ENCODE measurements around the gene SFMBT2.

GRCh38 chr10:7389844-7390243 lies 21.0 kb downstream of the SFMBT2 start:
- TF ChIP-seq CTCF (IDR thresholded peaks at IDR 0.05), result no peak
- no peak for TF ChIP-seq POLR2AphosphoS5 (IDR thresholded peaks at IDR 0.05)
- no peak for TF ChIP-seq EP300 (IDR thresholded peaks at IDR 0.05; ENCODE audit: low read depth)
